Subcutaneous adipose tissue (tissue), 4 donors: ENCODE data around the gene POU2F2. TPM values are rescaled to one million over a fixed set of nuclear protein-coding genes. Genes with fewer than 3 reads are reported as not detected.

Source experiments
- small RNA-seq: library from RNA; depleted of rRNA; stranded (forward); fragments of <200 nt; gene quantifications from one replicate; pipeline ENCODE3, GENCODE V24; 2016
- total RNA-seq, 4 donors: library from RNA; depleted of rRNA; stranded (reverse); fragments of >200 nt; gene quantifications; one replicate each; pipeline ENCODE4 v1.1.0, GENCODE V29; 2016
- TF ChIP-seq, protein P1 (sequence below): fragments of 450-650 bp; IDR thresholded peaks from one replicate; pipeline ENCODE4 v1.5.1; 2016; ENCODE audit warnings: low read depth, mild to moderate bottlenecking, control low read depth, antibody characterized with exemption, moderate library complexity

POU2F2 gene
- total RNA-seq, 4 donors from 2014 or later: 0.85 to 2.4 (median 1.5) TPM

GRCh38 chr19:42040031-42040430 is 92.2 kb downstream of the POU2F2 start:
- TF ChIP-seq, protein P1, sequence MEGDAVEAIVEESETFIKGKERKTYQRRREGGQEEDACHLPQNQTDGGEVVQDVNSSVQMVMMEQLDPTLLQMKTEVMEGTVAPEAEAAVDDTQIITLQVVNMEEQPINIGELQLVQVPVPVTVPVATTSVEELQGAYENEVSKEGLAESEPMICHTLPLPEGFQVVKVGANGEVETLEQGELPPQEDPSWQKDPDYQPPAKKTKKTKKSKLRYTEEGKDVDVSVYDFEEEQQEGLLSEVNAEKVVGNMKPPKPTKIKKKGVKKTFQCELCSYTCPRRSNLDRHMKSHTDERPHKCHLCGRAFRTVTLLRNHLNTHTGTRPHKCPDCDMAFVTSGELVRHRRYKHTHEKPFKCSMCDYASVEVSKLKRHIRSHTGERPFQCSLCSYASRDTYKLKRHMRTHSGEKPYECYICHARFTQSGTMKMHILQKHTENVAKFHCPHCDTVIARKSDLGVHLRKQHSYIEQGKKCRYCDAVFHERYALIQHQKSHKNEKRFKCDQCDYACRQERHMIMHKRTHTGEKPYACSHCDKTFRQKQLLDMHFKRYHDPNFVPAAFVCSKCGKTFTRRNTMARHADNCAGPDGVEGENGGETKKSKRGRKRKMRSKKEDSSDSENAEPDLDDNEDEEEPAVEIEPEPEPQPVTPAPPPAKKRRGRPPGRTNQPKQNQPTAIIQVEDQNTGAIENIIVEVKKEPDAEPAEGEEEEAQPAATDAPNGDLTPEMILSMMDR: no peak

DNA sequence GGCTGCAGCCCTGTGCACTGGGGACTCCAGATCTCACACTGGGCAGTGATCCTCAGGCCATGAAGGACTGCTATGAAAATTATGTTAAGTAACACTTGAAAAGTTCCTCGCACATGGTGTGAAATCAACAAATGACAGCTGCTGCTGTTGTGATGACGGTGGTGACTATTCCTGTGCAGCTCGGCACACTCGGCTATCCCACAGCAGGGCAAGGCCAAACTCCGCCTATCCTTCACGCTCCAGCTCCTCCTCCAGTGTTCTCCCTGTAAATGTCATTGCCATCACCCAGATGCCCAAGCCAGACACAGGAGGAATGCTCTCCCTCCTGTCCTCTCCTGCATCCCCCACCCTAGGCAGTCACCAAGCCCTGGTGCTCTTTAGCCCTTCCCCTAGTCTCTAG is 93.6 kb downstream of the POU2F2 start:
- TF ChIP-seq, protein P1: no peak

GRCh38 chr19:42037649-42038048 is 94.6 kb downstream of the POU2F2 start:
- TF ChIP-seq, protein P1: no peak

Small RNA genes lying within 50 kb of the gene (small RNA-seq; reads per million reads assigned to genes)
- gene MIR4323: not detected

Other genes with a start within 250 kb of the POU2F2 start
- gene ARHGEF1, start 249.3 kb downstream of the POU2F2 start, total RNA-seq: 100 to 1,000 TPM in 1 of 4 donors, 10 to 100 TPM in 3; 34.1 to 106 (median 53.9) TPM
- under 1 TPM in 1 of 4 donors, not detected in 3; 0.22 TPM for gene ERFL, start 204.0 kb downstream of the POU2F2 start, total RNA-seq
- 100 to 1,000 TPM; 104 to 159 (median 137) TPM for gene RABAC1, start 173.1 kb downstream of the POU2F2 start, total RNA-seq
- not detected for gene ATP1A3, start 138.2 kb downstream of the POU2F2 start, total RNA-seq
- gene GRIK5, start 62.2 kb downstream of the POU2F2 start, total RNA-seq: under 1 TPM in 2 of 4 donors, not detected in 2; 0.22 to 0.33 TPM
- gene ZNF574, start 56.3 kb downstream of the POU2F2 start, total RNA-seq: 10 to 100 TPM in 2 of 4 donors, 1 to 10 TPM in 2; 8.2 to 11.7 (median 9.9) TPM
- 10 to 100 TPM; 17.1 to 34.5 (median 27.0) TPM for gene DEDD2, start 85.2 kb upstream of the POU2F2 start, total RNA-seq
- 1 to 10 TPM; 3.9 to 9.8 (median 5.8) TPM for gene ZNF526, start 87.9 kb upstream of the POU2F2 start, total RNA-seq
- gene GSK3A, start 110.2 kb upstream of the POU2F2 start, total RNA-seq: 10 to 100 TPM; 16.0 to 22.0 (median 17.1) TPM
- gene ERF, start 122.7 kb upstream of the POU2F2 start, total RNA-seq: 10 to 100 TPM in 3 of 4 donors, 1 to 10 TPM in 1; 9.9 to 19.4 (median 14.0) TPM
- 10 to 100 TPM; 12.4 to 49.9 (median 14.9) TPM for gene CIC, start 136.8 kb upstream of the POU2F2 start, total RNA-seq
- under 1 TPM in 1 of 4 donors, not detected in 3; 0.75 TPM for gene PRR19, start 169.7 kb upstream of the POU2F2 start, total RNA-seq
- gene PAFAH1B3, start 170.2 kb upstream of the POU2F2 start, total RNA-seq: 1 to 10 TPM; 2.1 to 9.3 (median 4.7) TPM
- gene TMEM145, start 180.9 kb upstream of the POU2F2 start, total RNA-seq: not detected
- 10 to 100 TPM; 11.9 to 58.8 (median 17.0) TPM for gene MEGF8, start 193.2 kb upstream of the POU2F2 start, total RNA-seq